Ecto neural progenitor cell (in vitro differentiated cells): ENCODE results near the gene PPP1R36.
A peak's percentile ranks its signal among the peaks of the same experiment; 100 is the strongest.
"Not testable (repeated sequence)": the region's sequence is repeated elsewhere in the genome, so short reads cannot be mapped to it uniquely, and the experiment has no call there.

ENCODE experiments used
- DNase-seq: peaks from one replicate; pipeline ENCODE4 v3.0.0-alpha.2; 2018; ENCODE audit warnings: low spot score

PPP1R36 gene, protein sequence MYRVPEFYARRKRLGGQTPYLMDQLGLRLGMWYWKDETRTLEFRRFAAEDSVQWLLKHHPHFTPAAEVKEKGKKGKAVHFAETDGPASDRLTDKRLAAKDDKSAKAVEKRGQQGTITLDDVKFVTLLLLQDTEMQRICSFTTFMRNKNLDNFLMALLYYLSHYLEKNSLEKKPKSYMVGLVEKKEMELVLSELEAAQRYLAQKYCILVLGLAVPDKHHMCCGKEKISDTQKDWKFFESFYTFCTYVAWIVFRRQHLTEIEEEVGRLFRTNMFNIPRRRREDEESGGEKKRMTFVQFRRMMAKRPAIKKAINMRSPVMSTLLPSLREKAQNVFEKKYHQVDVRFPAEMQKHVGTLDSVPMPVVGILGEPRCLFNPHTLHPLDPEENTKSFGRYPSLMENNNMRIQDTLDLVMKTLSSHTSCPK

DNA sequence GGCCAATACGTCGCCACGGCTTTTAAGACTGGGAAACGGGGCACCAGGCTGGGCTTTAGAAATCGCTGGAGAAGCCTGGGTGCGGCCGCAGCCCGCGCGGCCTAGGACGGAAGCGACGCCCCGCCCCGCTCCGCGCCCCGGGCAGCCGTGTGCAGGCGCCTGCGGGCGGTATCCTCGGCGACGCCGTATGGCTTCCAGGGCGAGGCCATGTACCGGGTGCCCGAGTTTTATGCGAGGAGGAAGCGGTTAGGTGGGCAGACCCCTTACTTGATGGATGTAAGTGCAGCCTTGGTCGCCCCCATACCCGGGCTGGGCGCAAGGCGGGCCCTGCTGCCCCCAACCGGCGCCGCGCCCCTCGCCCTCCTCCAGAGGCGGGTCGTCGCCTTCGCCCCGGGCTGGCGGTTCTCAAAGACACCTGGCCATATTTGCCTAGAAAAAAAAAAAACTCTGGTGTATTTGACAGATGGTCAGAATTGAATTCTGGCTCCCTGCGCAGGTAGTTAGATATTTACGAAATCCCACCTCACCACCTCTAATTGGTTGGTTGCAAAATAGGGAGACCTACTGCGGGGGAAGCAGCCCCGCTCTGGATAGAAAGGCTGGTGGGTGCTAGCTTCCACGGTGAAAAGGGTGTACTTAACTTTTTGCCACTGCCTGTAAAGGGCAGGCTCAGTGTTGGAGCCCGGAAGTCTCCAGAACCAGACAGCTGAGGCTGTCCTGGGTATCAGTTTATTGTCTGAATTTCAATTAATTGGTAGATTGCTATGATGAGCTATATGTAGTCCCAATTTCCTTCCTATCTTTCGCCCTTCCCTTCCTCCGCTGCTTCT lies at the start of gene PPP1R36:
Gene PPP1R36, plus strand, starts transcription at position 171 of the 830 bp plus-strand sequence. Its CDS starts 37 bp downstream, at position 208.
- peak; percentile 52 for DNase-seq

- no peak for DNase-seq
Measured at GRCh38 chr14:64500088-64500487, 49.7 kb upstream of the PPP1R36 start.

GRCh38 chr14:64501411-64502171 lies 48.2 kb upstream of the PPP1R36 start:
- DNase-seq, result no peak

GRCh38 chr14:64502456-64502855 lies 47.3 kb upstream of the PPP1R36 start:
- no peak for DNase-seq

DNA sequence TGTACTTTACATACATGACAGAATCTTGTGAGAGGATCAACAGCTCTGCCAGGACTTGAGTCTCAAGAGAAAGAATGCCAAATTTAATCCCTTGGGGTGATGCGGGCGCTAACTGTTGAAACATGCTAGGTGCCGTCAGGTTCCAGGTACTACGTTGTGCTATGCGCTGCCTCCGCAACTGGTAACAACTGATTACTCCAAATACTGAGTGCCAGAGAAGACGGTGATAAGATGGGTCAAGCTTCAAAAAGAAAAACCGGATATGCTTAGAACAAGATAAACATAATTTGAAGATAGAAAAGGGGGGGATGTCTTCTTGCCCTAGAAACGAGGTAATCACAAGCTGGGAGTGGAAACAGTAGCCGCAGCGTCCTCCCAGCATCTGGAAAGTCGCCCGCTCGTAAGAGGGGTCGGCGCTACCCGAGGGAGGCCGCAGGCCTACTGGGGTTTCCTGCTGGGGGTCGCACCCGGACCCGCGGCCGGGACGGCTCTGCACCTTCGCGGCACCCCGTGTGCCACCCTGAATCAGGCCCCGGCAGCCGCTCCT lies 46.8 kb upstream of the PPP1R36 start:
- DNase-seq, result no peak

GRCh38 chr14:64503434-64504309 lies 46.1 kb upstream of the PPP1R36 start, which contains the start of gene ZBTB25:
ZBTB25 (minus strand) TSS chr14:64503838; CDS start chr14:64490533, 13,305 bp downstream.
- DNase-seq, result peak; percentile 94

GRCh38 chr14:64504310-64504896 lies 45.4 kb upstream of the PPP1R36 start, which contains the start of gene ZBTB1:
ZBTB1 (plus strand) TSS chr14:64504770; CDS start chr14:64521505, 16,735 bp downstream.
- peak; percentile 93 for DNase-seq

GRCh38 chr14:64504897-64505794 lies 44.6 kb upstream of the PPP1R36 start:
- DNase-seq, result peak; percentile 91

DNA sequence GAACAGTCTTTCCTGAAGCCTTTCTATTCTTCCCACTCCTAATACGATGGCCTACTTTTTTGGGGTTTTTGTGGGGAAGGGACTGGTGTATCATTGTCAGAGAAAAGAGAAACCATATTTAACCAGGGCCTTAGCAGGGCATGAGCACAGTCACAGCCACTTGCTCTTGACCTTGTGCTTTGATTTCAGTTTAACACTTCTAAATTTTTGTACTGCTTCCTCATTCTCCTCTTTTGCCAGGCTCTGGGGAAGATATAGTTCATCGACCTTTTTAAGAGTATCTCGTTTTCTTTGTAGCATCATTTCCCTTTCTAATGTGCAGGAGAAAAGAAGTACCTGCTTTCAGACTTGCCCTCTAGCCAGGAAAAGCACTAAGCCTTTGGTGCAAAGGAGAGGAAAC lies 43.0 kb upstream of the PPP1R36 start:
- DNase-seq, result no peak

DNA sequence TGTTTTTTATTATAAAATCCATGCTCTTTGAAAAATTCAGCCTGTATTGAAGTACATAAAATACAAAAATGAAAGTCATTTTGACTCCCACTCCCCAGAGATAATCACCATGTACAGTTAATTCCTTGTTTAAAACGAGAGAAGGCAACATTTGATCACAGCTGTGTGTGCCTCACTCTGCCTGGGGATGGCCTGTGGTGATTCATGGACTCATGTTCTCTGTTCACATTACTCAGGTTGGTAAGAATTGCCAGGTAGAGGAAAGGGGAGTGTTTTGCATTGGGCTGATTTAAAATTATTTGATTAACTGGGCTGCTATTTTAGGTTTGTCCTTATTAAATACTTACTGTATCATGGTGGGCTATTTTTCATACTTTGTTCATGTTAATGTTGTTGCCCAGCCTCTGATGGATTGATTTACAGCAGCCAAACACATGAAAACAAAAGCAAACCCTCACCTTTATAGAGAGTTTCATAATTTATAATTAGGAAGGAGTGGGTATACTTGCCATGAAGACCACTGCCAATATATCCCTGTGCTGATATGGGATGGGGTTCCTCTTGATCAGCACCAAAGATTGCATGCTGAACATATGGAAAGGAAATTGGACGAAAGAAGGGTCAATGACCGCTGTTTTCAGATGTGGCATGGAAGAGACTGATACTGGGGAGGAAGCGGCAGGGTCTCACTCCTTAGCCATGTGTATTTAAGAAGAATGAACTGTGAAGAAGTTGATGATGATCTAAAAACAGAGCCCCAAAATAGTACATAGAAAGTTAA lies 42.2 kb upstream of the PPP1R36 start:
- DNase-seq, result no peak

- no peak for DNase-seq
Measured at GRCh38 chr14:64508215-64508776, 41.5 kb upstream of the PPP1R36 start.

DNA sequence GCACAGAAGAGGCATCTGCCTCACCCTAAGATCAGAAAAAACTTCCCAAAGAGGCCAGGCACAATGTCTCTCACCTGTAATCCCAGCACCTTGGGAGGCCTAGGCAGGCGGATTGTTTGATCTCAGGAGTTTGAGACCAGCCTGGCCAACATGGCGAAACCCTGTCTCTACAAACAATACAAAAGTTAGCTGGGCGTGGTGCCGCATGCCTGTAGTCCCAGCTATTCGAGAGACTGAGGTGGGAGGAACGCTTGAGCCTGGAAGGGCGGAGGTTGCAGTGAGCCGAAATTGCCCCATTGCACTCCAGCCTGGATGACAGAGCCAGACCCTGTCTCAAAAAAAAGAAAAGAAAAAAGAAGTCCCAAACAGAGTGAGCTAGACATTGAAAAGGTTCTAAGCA lies 40.7 kb upstream of the PPP1R36 start:
- DNase-seq, result no peak

DNA sequence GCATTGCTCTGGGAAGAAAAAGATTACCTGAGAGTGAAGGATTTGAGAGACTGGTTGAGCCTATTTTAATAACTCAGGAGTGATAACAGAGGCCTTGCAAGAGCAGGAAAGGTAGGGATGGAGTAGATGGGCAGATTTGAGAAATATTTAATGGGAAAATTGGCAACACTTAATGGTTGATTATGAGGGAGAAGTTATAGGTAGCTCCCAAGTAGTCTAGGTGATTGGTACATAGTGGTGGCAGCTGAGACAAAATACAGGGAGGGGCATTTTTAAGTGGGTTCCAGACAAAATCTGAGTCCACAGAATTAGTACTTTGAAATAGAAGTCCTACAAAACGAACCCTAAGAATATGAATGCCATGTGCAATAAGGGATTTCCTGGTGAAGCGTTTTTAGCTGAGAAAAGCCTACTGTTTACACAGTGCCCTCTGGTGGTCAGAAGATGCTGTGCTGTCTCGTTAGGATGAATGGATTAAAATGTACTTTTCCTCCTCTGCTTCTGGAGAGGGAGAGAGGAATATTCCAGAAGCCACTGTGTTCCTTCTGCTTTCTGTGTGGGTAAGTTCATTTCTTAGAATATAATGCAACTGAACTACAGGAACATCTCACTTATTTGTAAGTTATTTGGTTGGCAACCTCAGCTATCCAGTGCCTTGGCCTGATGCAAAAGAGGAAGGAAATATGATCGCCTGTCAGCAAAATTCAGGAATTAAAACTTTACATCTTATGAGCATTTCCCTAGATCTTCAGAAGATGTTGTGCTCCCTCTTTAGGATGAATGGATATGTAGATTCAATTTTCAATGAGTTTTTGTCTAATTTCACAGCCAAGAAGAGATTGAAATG lies 38.7 kb upstream of the PPP1R36 start:
- DNase-seq, result peak; percentile 58

DNA sequence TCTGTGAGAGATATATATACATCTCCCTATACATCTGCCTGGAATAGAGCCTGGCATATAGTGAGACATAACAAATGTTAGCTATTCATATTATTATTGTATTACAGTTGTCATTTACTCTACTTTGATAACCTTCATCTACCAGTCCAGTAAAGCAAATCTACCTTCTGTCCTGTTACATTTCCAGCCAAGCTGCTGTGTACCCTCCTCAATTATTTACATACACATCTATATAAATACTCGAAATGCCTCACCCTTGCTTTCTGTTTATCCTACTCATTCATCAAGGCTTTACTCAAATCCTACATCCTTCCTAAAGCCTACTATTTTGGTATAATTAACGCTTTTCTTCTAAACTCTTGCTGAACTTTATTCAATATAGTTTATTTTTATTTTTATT lies 36.5 kb upstream of the PPP1R36 start:
- DNase-seq, result no peak

DNA sequence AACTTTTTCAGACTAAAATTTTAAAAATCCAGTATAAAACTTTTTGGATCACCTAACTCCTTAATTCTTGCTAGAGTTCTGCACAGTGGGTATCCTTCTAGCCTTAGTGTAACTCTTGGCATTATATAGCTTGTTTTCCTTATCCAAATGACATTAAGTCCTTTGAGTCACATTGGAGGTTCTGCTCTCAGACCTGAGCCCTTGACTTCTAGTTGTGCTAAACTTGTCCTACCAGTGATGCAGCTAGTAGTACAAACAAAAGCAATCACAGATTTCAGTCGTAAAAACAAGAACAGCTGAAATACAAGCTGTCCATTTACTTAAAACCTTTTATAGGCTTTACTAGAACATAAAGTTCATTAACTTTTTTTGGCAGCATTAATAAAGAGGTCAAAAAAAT lies 34.7 kb upstream of the PPP1R36 start:
- DNase-seq, result no peak

DNA sequence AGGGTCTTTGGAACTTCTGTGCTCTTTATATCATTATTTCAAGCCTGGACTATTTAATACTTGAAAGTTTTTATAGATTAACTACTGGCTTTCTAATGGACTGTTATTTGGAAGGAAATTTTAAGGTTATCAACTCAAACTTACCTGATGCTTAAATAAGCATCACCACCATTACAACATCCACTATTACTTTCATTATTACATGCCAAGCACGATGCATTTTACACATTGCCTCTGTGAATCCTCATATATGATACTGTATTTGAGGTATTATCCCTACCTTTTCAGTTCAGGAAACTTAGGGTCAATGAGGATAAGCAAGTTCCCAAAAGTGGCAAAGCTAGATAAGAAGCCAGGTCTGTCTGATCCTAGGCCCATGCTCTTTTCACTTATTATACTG lies 32.8 kb upstream of the PPP1R36 start:
- DNase-seq, result no peak

DNA sequence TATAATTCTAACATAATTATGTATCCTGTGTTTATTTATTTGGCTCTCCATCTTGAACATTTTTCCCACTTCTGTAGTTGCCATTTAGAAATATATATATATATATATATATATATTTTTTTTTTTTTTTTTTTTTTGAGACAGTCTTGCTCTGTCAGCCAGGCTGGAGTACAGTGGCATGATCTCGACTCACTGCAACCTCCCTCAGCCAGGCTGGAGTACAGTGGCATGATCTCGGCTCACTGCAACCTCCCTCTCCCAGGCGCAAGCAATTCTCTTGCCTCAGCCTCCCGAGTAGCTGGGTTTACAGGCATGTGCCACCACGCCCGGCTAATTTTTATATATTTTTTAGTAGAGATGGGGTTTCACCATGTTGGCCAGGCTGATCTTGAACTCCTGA lies 32.1 kb upstream of the PPP1R36 start:
- DNase-seq, result not testable (repeated sequence)
